Cardiac atrium fibroblast (primary cell): Measurements from ENCODE around the gene TRAIP. TPM values are rescaled to one million over a fixed set of nuclear protein-coding genes. Genes with fewer than 3 reads are reported as not detected.

Source experiments
- total RNA-seq: library from RNA; depleted of rRNA; stranded (reverse); fragments of >200 nt; gene quantifications from 2 replicates; pipeline ENCODE4 v1.2.3, GENCODE V29; 2015

The TRAIP gene
- total RNA-seq, result 6.5 and 7.8 TPM in 2 replicates

GRCh38 chr3:49856181-49857005 is at the start of gene TRAIP:
TRAIP (minus strand) TSS chr3:49856564; CDS start chr3:49856453, 111 bp downstream.

GRCh38 chr3:49903451-49904424 is 47.4 kb upstream of the TRAIP start, which contains the start of gene MST1R:
MST1R (minus strand) TSS chr3:49903873; CDS start chr3:49903609, 264 bp downstream.

GRCh38 chr3:49869525-49870126 is 13.3 kb upstream of the TRAIP start, which contains the start of gene CAMKV:
CAMKV (minus strand) TSS chr3:49869906; CDS start chr3:49862388, 7,518 bp downstream.

GRCh38 chr3:49813497-49814174 is 42.7 kb downstream of the TRAIP start, which contains the start of gene UBA7:
UBA7 (minus strand) TSS chr3:49813953; CDS start chr3:49813787, 166 bp downstream.

DNA sequence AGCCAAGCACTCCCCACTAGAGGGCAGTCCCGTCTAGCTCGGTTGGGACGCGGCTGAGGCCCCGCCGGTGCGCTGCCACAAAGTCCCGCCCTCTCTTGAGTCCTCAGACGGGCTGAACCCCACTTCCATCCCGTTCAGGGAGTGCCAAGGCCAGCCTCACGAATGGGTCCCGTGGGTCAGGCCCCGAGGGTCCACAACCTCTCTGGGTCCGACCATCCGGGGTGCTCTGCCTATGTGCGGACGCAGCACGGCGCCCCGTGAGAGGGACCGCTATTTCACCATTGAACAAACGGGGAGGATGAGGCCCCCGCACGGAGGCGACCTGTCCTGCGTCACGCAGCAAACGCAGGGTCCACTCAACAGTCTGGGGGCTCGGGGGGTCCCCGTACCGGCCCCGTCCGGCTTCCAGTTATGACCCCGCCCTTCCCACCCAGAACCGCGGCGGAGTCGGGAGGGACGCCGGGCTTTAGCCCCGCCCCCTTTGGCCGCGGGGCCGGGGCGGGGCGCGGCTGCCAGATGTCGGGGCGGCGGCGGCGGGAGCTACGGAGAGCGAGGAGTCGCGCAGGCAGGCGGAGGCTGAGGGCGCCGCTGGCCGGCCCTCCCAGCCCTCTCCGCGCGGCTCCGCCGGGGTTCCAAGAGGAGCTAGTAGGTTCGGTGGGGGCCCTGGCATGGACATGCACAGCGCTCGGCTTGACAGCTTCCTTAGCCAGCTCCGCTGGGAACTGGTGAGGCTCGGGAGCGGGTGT is 53.5 kb downstream of the TRAIP start, which contains the start of gene INKA1:
Gene INKA1, plus strand, starts transcription at position 543 of the 746 bp plus-strand sequence. Its CDS starts 132 bp downstream, at position 675.

DNA sequence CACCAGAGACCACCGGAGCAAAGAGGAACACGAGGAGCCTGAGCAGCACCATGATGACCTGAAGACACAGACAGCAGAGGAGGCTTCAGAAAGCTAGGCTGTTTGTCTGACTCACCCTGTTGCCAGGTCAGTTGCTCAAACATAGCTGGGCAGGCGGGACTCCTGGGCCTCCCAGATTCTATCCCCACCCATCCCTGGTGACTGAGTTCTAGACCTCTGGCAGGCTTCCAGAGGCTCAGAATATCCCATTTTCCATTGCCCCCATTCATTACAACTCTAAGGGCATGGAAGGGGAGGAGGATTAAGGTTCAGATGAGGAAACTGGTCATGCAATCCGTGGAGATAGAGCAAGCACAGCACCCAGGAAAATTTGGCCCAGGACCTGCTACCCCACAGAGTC is 56.6 kb downstream of the TRAIP start, which contains the start of gene CDHR4:
Gene CDHR4, minus strand, starts transcription at position 113 of the 400 bp plus-strand sequence. Its CDS starts 61 bp downstream, at position 52.

GRCh38 chr3:49786357-49787181 is 69.8 kb downstream of the TRAIP start, which contains the start of gene IP6K1:
IP6K1 (minus strand) TSS chr3:49786542; CDS start chr3:49748040, 38,502 bp downstream.

Other genes with a start within 250 kb of the TRAIP start
- gene APEH, start 182.2 kb downstream of the TRAIP start, total RNA-seq, result 80.2 and 111 TPM in 2 replicates
- gene MST1, start 167.1 kb downstream of the TRAIP start, total RNA-seq, result 6.6 and 10.1 TPM in 2 replicates
- gene RNF123, start 167.0 kb downstream of the TRAIP start, total RNA-seq, result 25.1 and 26.6 TPM in 2 replicates
- gene AMIGO3, start 136.9 kb downstream of the TRAIP start, total RNA-seq, result 4.9 TPM in 1 of 2 replicates, not detected in the other
- gene GMPPB, start 132.6 kb downstream of the TRAIP start, total RNA-seq, result 30.0 and 36.6 TPM in 2 replicates
- 30.7 and 36.5 TPM in 2 replicates for gene IP6K1, start 70.0 kb downstream of the TRAIP start, total RNA-seq
- gene CDHR4, start 56.7 kb downstream of the TRAIP start, total RNA-seq, result not detected in 2 replicates
- 1.4 and 3.6 TPM in 2 replicates for gene INKA1, start 53.3 kb downstream of the TRAIP start, total RNA-seq
- gene UBA7, start 42.6 kb downstream of the TRAIP start, total RNA-seq, result 21.7 and 27.5 TPM in 2 replicates
- not detected in 2 replicates for gene CAMKV, start 13.3 kb upstream of the TRAIP start, total RNA-seq
- not detected in 2 replicates for gene MST1R, start 47.3 kb upstream of the TRAIP start, total RNA-seq
- gene MON1A, start 73.2 kb upstream of the TRAIP start, total RNA-seq, result 11.2 and 13.0 TPM in 2 replicates
- 16.7 and 26.5 TPM in 2 replicates for gene RBM6, start 83.6 kb upstream of the TRAIP start, total RNA-seq
- 61.7 and 103 TPM in 2 replicates for gene RBM5, start 232.4 kb upstream of the TRAIP start, total RNA-seq